OCI-LY3 (cell line): ENCODE measurements around the gene DDI2.

Experiments used
- H2AFZ ChIP-seq: fragments of 200-600, 300-600 bp; shearing (Covaris generic); 2 replicates; pipeline ENCODE4 v1.6.0; 2014; ENCODE audit warnings: antibody characterized with exemption, low read depth, low read length
- H3K27ac ChIP-seq: fragments of 200-600, 300-600 bp; sonication (generic); 2 replicates; pipeline ENCODE4 v1.5.1; 2014; ENCODE audit warnings: mild to moderate bottlenecking, low read length, moderate library complexity, mixed read lengths
- H3K27me3 ChIP-seq: fragments of 200-600, 300-600 bp; sonication (generic); 2 replicates; pipeline ENCODE4 v1.6.1; 2014; ENCODE audit warnings: low read depth, low read length, mixed read lengths
- H3K36me3 ChIP-seq: fragments of 200-600, 300-600 bp; sonication (generic); replicated peaks from 2 replicates; pipeline ENCODE3; 2014; ENCODE audit warnings: low read depth, low read length, mixed read lengths
- H3K4me1 ChIP-seq: fragments of 300-600, 200-600 bp; sonication (generic); 2 replicates; pipeline ENCODE4 v1.6.1; 2014; ENCODE audit warnings: low read length, mixed read lengths
- H3K4me2 ChIP-seq: fragments of 200-600, 300-600 bp; sonication (generic); 2 replicates; pipeline ENCODE4 v1.6.1; 2014; ENCODE audit warnings: low read length, mixed read lengths
- H3K4me3 ChIP-seq: fragments of 300-600, 200-600 bp; sonication (generic); 2 replicates; pipeline ENCODE4 v1.5.1; 2014; ENCODE audit warnings: antibody characterized with exemption, mild to moderate bottlenecking, low read length, moderate library complexity
- H3K79me2 ChIP-seq: fragments of 300-600, 200-600 bp; shearing (Covaris generic); 2 replicates; pipeline ENCODE4 v1.6.1; 2014; ENCODE audit warnings: mild to moderate bottlenecking, low read length, mixed read lengths
- H3K9ac ChIP-seq: fragments of 300-600, 200-600 bp; shearing (Covaris generic); 2 replicates; pipeline ENCODE4 v1.6.0; 2014; ENCODE audit warnings: mild to moderate bottlenecking, low read length, moderate library complexity
- H3K9me3 ChIP-seq: fragments of 200-600, 300-600 bp; shearing (Covaris generic); 2 replicates; pipeline ENCODE4 v1.6.1; 2014; ENCODE audit warnings: low read length, mixed read lengths; ENCODE audit not compliant: insufficient read depth
- H4K20me1 ChIP-seq: fragments of 200-600, 300-600 bp; sonication (generic); 2 replicates; pipeline ENCODE4 v1.6.1; 2016; ENCODE audit warnings: low read length, mixed read lengths; ENCODE audit not compliant: insufficient read depth
- CTCF ChIP-seq: fragments of 200-600, 300-600 bp; sonication (generic); IDR thresholded peaks from 2 replicates; pipeline ENCODE4 v1.5.1; 2014; ENCODE audit warnings: antibody characterized with exemption, low read length, low read depth
- EZH2phosphoT487 ChIP-seq: fragments of 200-600 bp; shearing (Covaris generic); IDR thresholded peaks from 2 replicates; pipeline ENCODE4 v1.6.1; 2018; ENCODE audit warnings: antibody characterized with exemption, mixed run types, low read depth

The DDI2 gene

GRCh38 chr1:15584489-15585363 lies 32.5 kb upstream of the DDI2 start, which contains the start of gene AGMAT:
Gene AGMAT (minus strand): TSS chr1:15585051. CDS start chr1:15584967, 84 bp downstream.
- peak within 1 kb of the TSS; percentile 69 for H3K4me2 ChIP-seq

GRCh38 chr1:15592285-15592684 lies 25.0 kb upstream of the DDI2 start:
- Histone ChIP-seq H3K27me3 (peaks cover 14% of the 10 kb centered on the region), H3K9me3 (no peaks in the 10 kb centered on the region), H2AFZ (no peak overlapping the region), H3K36me3 (no peaks in the 10 kb centered on the region), H3K4me3 (no peak overlapping the region), H4K20me1 (no peaks in the 10 kb centered on the region), H3K4me2 (no peak overlapping the region), H3K9ac (no peak overlapping the region), H3K27ac (no peak overlapping the region), H3K4me1 (peaks cover 6% of the 10 kb centered on the region), H3K79me2 (no peaks in the 10 kb centered on the region)
- TF ChIP-seq EZH2phosphoT487 = no peak

More at GRCh38 chr1:15584489-15585363, 32.5 kb upstream of the DDI2 start, which contains the start of gene AGMAT:
- TF ChIP-seq CTCF (no peak), EZH2phosphoT487 (no peak)
- H3K4me1 ChIP-seq = no peaks in the 10 kb centered on the region
- no peak within 1 kb of the TSS for H3K27ac ChIP-seq
- H3K9ac ChIP-seq = peak within 1 kb of the TSS; percentile 63
- H3K36me3 ChIP-seq = no peaks in the 10 kb centered on the region
- H3K27me3 ChIP-seq = no peaks in the 10 kb centered on the region
- no peaks in the 10 kb centered on the region for H3K79me2 ChIP-seq
- H3K9me3 ChIP-seq = no peaks in the 10 kb centered on the region
- H2AFZ ChIP-seq = peak within 1 kb of the TSS; percentile 9; the same call in 1 of the 2 replicates
- H4K20me1 ChIP-seq = no peaks in the 10 kb centered on the region
- H3K4me3 ChIP-seq = peak within 1 kb of the TSS; percentile 77

DNA sequence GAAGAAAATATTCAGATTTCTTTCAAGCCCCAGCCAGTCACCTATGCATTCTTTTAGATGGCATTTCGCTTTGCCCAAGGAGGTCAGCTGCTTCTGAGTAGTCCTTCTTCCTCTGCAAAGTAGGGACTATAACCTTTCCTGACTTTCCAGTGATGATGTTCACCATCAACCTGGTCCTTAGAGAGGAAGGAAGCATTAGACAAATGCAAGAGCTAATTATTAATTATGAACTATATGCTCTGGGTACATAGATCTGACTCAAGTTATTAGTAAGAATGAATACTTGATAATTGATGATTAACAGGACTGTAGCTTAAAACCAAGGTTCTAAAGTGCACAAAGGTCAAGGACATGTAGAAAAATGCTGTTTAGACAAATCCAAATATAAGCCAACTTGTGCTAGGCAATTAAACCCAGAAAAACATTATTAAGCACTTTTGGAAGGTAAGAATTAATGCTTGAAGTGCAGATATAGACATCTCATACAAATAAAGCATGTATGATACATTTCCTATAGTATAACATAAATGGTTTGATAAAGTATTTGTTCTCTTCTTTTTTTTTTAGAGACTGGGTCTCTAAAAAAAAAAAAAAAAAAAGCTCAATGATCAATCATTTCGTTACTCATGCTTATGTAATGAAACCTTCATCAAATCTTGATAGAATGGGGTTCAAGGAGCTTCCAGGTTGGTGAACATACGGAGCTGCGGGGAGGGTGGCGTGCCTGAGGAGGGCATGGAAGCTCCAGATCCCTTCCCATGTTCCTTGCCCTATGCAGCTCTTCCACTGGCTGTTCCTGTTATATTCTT lies 21.2 kb upstream of the DDI2 start:
- peak overlapping the region; percentile 62 for H3K4me2 ChIP-seq
- no peak overlapping the region for H3K27ac ChIP-seq
- no peak for TF ChIP-seq EZH2phosphoT487
- TF ChIP-seq CTCF = no peak
- no peak overlapping the region for H3K9ac ChIP-seq
- H3K4me3 ChIP-seq = peak overlapping the region; percentile 53
- no peaks in the 10 kb centered on the region for H4K20me1 ChIP-seq
- H3K27me3 ChIP-seq = peaks cover 20% of the 10 kb centered on the region
- no peak overlapping the region for H2AFZ ChIP-seq
- H3K4me1 ChIP-seq = peaks cover 6% of the 10 kb centered on the region
- H3K9me3 ChIP-seq = no peaks in the 10 kb centered on the region
- no peaks in the 10 kb centered on the region for H3K36me3 ChIP-seq
- no peaks in the 10 kb centered on the region for H3K79me2 ChIP-seq

GRCh38 chr1:15598436-15598835 lies 18.8 kb upstream of the DDI2 start:
- no peak overlapping the region for H3K27ac ChIP-seq

More at GRCh38 chr1:15598436-15598835, 18.8 kb upstream of the DDI2 start:
- Histone ChIP-seq H3K79me2 (no peaks in the 10 kb centered on the region), H3K9me3 (no peaks in the 10 kb centered on the region), H2AFZ (no peak overlapping the region), H3K4me2 (no peak overlapping the region), H3K4me1 (peaks cover 6% of the 10 kb centered on the region), H4K20me1 (no peaks in the 10 kb centered on the region), H3K36me3 (no peaks in the 10 kb centered on the region), H3K9ac (no peak overlapping the region), H3K4me3 (no peak overlapping the region), H3K27me3 (peaks cover 20% of the 10 kb centered on the region)
- TF ChIP-seq EZH2phosphoT487 = no peak
- TF ChIP-seq CTCF = no peak
